OCI-LY1 (cell line): ENCODE measurements around the gene ARL5A.

ENCODE experiments used
- CTCF ChIP-seq: fragments of 200-600 bp; sonication (generic), shearing (Covaris generic); IDR thresholded peaks from 2 replicates; pipeline ENCODE4 v1.5.1; 2017; ENCODE audit warnings: mild to moderate bottlenecking, antibody characterized with exemption, low read length, moderate library complexity, mixed read lengths
- EZH2 ChIP-seq: fragments of 200-600 bp; sonication (generic), shearing (Covaris generic); IDR thresholded peaks from 2 replicates; pipeline ENCODE4 v1.8.0; 2017; ENCODE audit warnings: borderline replicate concordance, mixed run types, mild to moderate bottlenecking, antibody characterized with exemption, low read length, moderate library complexity, mixed read lengths

GRCh38 chr2:151840216-151841046, 12.2 kb upstream of the ARL5A start:
- TF ChIP-seq CTCF (no peak), EZH2 (no peak)
